ENCODE results near the gene ACTG1.

The ACTG1 gene

DNA sequence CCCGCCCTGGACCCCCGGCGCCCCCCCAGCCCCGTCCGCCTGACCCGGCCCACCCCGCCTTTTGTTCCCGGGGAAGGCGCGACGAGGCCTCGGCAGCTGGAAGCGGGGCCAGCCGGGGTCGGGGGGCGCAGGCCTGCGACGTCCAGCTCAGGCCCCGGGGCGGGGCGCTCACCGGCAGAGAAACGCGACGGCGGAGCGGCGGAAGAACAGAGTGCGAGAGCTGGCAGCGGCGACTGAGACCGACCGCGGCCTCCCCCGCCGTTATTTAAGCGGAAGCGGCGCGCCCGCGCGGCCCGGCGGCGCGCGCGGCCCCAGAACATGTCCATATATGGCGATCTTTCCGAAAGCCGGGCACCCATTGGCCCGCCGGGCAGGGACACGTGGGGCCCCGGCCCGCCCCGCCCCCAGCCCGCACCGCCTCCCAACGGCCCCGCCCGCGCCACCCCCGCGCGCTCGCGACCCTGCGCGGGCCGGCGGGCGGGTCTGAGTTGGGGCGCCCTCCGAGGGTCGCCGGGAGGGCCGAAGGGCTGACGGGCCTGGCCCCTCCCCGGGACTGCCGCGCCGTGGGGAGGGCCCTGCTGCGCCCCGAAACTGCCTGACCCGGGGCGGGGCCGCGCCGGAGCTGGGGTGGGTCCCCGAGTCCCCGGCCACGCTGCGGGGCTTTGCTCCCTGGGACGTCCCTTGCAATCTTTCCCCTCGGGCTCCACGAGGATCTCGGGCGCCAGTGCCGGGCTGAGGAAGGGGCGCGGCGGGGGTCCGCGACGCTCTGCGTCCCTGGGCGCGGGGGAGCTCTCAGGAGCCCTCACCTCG is at the start of gene ACTG1:
Gene ACTG1, minus strand, starts transcription at position 238 of the 810 bp plus-strand sequence. CDS start 445 bp downstream, outside the sequence.
- ChIA-PET CTCF (interaction anchor here (1.0 kb wide), 1 partner anchor 221 kb away, joined by 3 read pairs; no protein-coding TSS in a partner anchor), POLR2A (interaction anchor here (0.6 to 7.5 kb wide), 13 partner anchors 10 to 241 kb away, joined by 3 to 66 read pairs (median 4); partner anchors contain the start of genes BAHCC1 and FAAP100)
- TF ChIP-seq BHLHE40 (IDR thresholded peaks at IDR 0.05; ENCODE audit: borderline replicate concordance) (no peak), FOXM1 (IDR thresholded peaks at IDR 0.05; ENCODE audit: borderline replicate concordance) (peak; percentile 36; the same call in 1 of the 2 replicates), L3MBTL2 (conservative IDR thresholded peaks at IDR 0.05) (no peak), ARNT (IDR thresholded peaks at IDR 0.05) (no peak), FOXA1 (IDR thresholded peaks at IDR 0.05) (no peak), TARDBP (IDR thresholded peaks at IDR 0.05) (peak; percentile 57; the same call in 1 of the 2 replicates), ELF4 (IDR thresholded peaks at IDR 0.05) (no peak; the same call in 1 of the 2 replicates), SP1 (IDR thresholded peaks at IDR 0.05) (no peak), HDGF (IDR thresholded peaks at IDR 0.05; ENCODE audit: borderline replicate concordance) (no peak), LEF1 (IDR thresholded peaks at IDR 0.05; ENCODE audit: borderline replicate concordance) (0 out of 2 replicates have a peak, but pooled peaks have one; percentile 43), FOXK2 (IDR thresholded peaks at IDR 0.05) (no peak), ZNF384 (IDR thresholded peaks at IDR 0.05) (no peak), NFRKB (IDR thresholded peaks at IDR 0.05) (no peak)
- TF ChIP-seq, protein P1, sequence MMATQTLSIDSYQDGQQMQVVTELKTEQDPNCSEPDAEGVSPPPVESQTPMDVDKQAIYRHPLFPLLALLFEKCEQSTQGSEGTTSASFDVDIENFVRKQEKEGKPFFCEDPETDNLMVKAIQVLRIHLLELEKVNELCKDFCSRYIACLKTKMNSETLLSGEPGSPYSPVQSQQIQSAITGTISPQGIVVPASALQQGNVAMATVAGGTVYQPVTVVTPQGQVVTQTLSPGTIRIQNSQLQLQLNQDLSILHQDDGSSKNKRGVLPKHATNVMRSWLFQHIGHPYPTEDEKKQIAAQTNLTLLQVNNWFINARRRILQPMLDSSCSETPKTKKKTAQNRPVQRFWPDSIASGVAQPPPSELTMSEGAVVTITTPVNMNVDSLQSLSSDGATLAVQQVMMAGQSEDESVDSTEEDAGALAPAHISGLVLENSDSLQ (IDR thresholded peaks at IDR 0.05): no peak
- peak; percentile 96 for DNase-seq (ENCODE audit: extremely low spot score)

DNA sequence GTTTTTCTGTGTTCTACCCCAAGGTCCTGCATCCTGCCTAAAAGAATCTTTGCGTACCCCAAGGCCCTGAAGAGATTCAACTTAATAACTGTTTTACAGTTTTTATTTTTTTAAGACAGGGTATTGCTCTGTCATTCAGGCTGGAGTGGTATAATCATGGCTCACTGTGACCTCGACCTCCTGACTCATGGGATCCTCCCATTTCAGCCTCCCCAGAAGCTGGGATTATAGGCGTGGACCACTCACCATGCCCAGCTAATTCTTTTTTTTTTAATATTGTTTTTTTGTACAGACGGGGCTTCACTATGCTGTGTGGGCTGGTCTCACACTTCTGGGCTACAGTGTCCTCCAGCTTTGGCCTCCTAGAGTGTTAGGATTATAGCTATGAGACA is 48.9 kb upstream of the ACTG1 start:
- CTCF ChIA-PET: no interaction called here
- no peak for DNase-seq (ENCODE audit: extremely low spot score)
- POLR2A ChIA-PET: no interaction called here
- TF ChIP-seq L3MBTL2 (conservative IDR thresholded peaks at IDR 0.05) (no peak), LEF1 (IDR thresholded peaks at IDR 0.05; ENCODE audit: borderline replicate concordance) (no peak), ZNF384 (IDR thresholded peaks at IDR 0.05) (no peak), HDGF (IDR thresholded peaks at IDR 0.05; ENCODE audit: borderline replicate concordance) (no peak), FOXA1 (IDR thresholded peaks at IDR 0.05) (no peak)
- TF ChIP-seq, protein P1 (IDR thresholded peaks at IDR 0.05): no peak

DNA sequence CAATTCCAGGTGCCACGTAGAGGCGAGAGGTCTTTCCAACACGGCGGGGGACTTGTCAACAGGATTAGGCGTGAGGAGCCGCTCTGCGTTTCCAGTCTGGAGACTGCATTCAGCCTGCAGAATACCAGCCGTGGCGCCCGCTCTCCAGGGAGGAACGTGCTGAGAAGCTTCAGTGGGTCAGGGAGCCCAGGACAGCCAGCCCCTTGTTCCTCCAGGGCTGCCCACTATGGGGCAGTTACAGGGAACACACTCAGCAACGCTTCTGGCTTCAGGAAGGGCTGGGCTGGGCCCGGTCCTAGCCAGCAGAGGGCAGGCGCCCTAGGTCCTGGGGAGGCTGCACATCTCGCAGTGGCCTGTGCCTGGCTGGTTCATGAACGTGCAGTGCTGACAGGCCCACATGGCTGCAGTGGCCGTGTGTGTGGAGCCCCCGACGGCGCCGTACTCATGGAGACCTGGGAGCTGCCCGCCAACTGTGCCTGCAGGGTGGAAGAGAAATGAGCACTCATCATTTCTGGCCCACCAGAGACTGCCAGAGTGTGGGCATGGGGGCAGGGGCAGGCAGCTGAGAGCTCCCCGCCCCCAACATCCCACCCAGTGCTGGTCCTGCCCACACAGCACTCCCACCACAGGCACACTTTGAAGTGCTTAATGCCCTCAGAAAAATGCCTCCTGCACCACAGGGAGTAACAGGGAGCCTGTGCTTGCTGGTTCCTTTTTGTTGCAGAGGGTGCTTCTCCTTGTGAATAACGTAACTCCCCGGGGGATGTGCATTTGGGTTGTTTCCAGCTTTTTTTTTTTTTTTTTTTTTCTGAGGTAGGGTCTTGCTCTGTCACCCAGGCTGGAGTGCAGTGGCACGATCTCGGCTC is 46.6 kb upstream of the ACTG1 start:
- no peak for DNase-seq (ENCODE audit: extremely low spot score)

DNA sequence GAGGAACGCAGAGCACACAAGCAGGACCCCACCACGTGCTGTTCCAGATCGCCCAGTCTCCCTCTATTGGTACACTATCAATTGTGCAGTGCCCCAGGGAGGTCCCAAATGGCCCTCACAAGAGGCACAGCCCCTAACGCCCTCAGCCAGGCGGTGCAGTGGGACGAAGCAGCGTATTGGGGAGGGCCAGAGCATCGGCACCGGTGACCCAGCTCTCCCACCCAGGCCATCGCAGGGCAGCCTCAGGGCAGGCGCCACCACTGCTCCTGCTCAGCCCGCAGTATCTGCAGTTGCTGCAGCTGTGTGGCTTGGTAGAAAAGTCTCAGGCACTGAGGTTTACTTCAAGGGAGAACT is 45.5 kb upstream of the ACTG1 start:
- no peak for DNase-seq (ENCODE audit: extremely low spot score)
- no peak for TF ChIP-seq L3MBTL2 (conservative IDR thresholded peaks at IDR 0.05)
- no peak for TF ChIP-seq SP1 (IDR thresholded peaks at IDR 0.05)
- TF ChIP-seq BHLHE40 (IDR thresholded peaks at IDR 0.05; ENCODE audit: borderline replicate concordance): no peak
- TF ChIP-seq, protein P1 (IDR thresholded peaks at IDR 0.05): no peak
- no peak for TF ChIP-seq LEF1 (IDR thresholded peaks at IDR 0.05; ENCODE audit: borderline replicate concordance)
- TF ChIP-seq FOXA1 (IDR thresholded peaks at IDR 0.05): no peak
- TF ChIP-seq NFRKB (IDR thresholded peaks at IDR 0.05): no peak
- TF ChIP-seq FOXK2 (IDR thresholded peaks at IDR 0.05): no peak
- TF ChIP-seq ELF4 (IDR thresholded peaks at IDR 0.05): no peak
- CTCF ChIA-PET: no interaction called here
- POLR2A ChIA-PET: interaction anchor here (2.6 kb wide), 1 partner anchor 8 kb away, joined by 14 read pairs; no protein-coding TSS in a partner anchor

More for the DNA sequence above, 46.6 kb upstream of the ACTG1 start:
- POLR2A ChIA-PET: no interaction called here
- CTCF ChIA-PET: no interaction called here
- TF ChIP-seq ZNF384 (IDR thresholded peaks at IDR 0.05) (no peak), FOXK2 (IDR thresholded peaks at IDR 0.05) (no peak), ARNT (IDR thresholded peaks at IDR 0.05) (no peak), BHLHE40 (IDR thresholded peaks at IDR 0.05; ENCODE audit: borderline replicate concordance) (no peak), FOXA1 (IDR thresholded peaks at IDR 0.05) (no peak), NFRKB (IDR thresholded peaks at IDR 0.05) (no peak), SUZ12 (IDR thresholded peaks at IDR 0.05) (no peak), TARDBP (IDR thresholded peaks at IDR 0.05) (no peak), L3MBTL2 (conservative IDR thresholded peaks at IDR 0.05) (no peak), ELF4 (IDR thresholded peaks at IDR 0.05) (no peak), CTBP1 (IDR thresholded peaks at IDR 0.05; ENCODE audit: borderline replicate concordance) (no peak), FOXM1 (IDR thresholded peaks at IDR 0.05; ENCODE audit: borderline replicate concordance) (no peak), LEF1 (IDR thresholded peaks at IDR 0.05; ENCODE audit: borderline replicate concordance) (no peak), SP1 (IDR thresholded peaks at IDR 0.05) (no peak), HDGF (IDR thresholded peaks at IDR 0.05; ENCODE audit: borderline replicate concordance) (no peak)
- TF ChIP-seq, protein P1 (IDR thresholded peaks at IDR 0.05): no peak

Measured in HEK293T (cell line).